Heart left ventricle (tissue), 16 donors: ENCODE data around the gene FAM83C. TPM values are rescaled to one million over a fixed set of nuclear protein-coding genes. Genes with fewer than 3 reads are reported as not detected.
A peak's percentile ranks its signal among the peaks of the same experiment; 100 is the strongest.

Experiments
- ATAC-seq, 4 donors: fragments of 200-7000 bp; cut with Tn5 transposase; one replicate each; pipeline ENCODE4 v1.9.1; 2020 to 2022; ENCODE audit warnings: moderate library complexity in 4 of 4, mild to moderate bottlenecking in 3 of 4, moderate number of reproducible peaks in 1 of 4
- DNase-seq, 5 donors: peaks; one replicate each; pipeline ENCODE4 v3.0.0-alpha.2; 2020
- H3K27ac ChIP-seq, 12 donors: fragments of 200-600 bp; sonication (generic) in 4 of 12; one replicate each; pipeline versions ENCODE4 v1.5.0 to v1.8.0; 2016 to 2022; ENCODE audit warnings: mild to moderate bottlenecking in 2 of 12
- H3K27me3 ChIP-seq, 9 donors: fragments of 200-600 bp; sonication (generic) in 2 of 9; one replicate each; pipeline versions ENCODE4 v1.5.1 to v1.8.0; 2016 to 2022; ENCODE audit warnings: mild to moderate bottlenecking in 3 of 9
- H3K36me3 ChIP-seq, 9 donors: fragments of 200-600 bp; sonication (generic) in 2 of 9; one replicate each; pipeline versions ENCODE4 v1.5.0 to v1.8.0; 2018 to 2022; ENCODE audit warnings: mild to moderate bottlenecking in 2 of 9
- H3K4me1 ChIP-seq, 12 donors: fragments of 200-600 bp; sonication (generic) in 4 of 12; one replicate each; pipeline versions ENCODE4 v1.5.0 to v1.8.0; 2016 to 2022; ENCODE audit warnings: mild to moderate bottlenecking in 3 of 12
- H3K4me3 ChIP-seq, 12 donors: fragments of 200-600 bp; sonication (generic) in 4 of 12; one replicate each; pipeline versions ENCODE4 v1.5.0 to v1.8.0; 2017 to 2022; ENCODE audit warnings: mild to moderate bottlenecking in 9 of 12, moderate library complexity in 4 of 12
- H3K9me3 ChIP-seq, 12 donors: fragments of 200-600 bp; sonication (generic) in 4 of 12; one replicate each; pipeline versions ENCODE4 v1.5.0 to v1.8.0; 2016 to 2022; ENCODE audit warnings: mild to moderate bottlenecking in 1 of 12
- CTCF ChIP-seq, 12 donors: fragments of 200-600 bp; sonication (generic) in 4 of 12; IDR thresholded peaks; one replicate each; pipeline versions ENCODE4 v1.5.0 to v1.8.0; 2018 to 2022; ENCODE audit warnings: antibody characterized with exemption in 12 of 12, mild to moderate bottlenecking in 5 of 12
- POLR2A ChIP-seq, 2 donors: fragments of 450-650 bp; IDR thresholded peaks; one replicate each; pipeline ENCODE4 v1.6.1; 2017; ENCODE audit warnings: antibody characterized with exemption in 2 of 2, mild to moderate bottlenecking in 2 of 2, moderate library complexity in 2 of 2
- WGBS, 4 donors: extraction: QIAGEN DNeasy Blood & Tissue Kit in 2 of 4; methylation state at CpG; one replicate each; pipeline versions ENCODE4 v1.1.5 to v1.1.7; 2013 to 2018; 5-methylcytosine and 5-hydroxymethylcytosine counted together
- intact Hi-C, 10 donors: fragments of 100-400 bp; cut with DNase I; formaldehyde crosslinking; loops; one replicate each; pipeline versions ENCODE4 v1.11.1 to v1.14.2; 2022
- polyA plus RNA-seq, 2 donors: library from polyadenylated mRNA; stranded (reverse); fragments of 200-250 nt; gene quantifications; one replicate each; pipeline ENCODE4 v1.2.3, GENCODE V29; 2013
- total RNA-seq, 9 donors: library from RNA; depleted of rRNA in 2 of 9; stranded (reverse); fragments of >200 nt in 2 of 9; fragmentation: NEBNext Ultra II Directional in 3 of 9; extraction: Animal tissue kit (Norgen Biotek cat#: 25700) in 3 of 9; gene quantifications; one replicate each; pipeline versions ENCODE4 v1.1.0 to v1.2.4, GENCODE V29; 2016 to 2023
- donor health status: ischemic (EF 13 %, LVEDD 7.1; RV severe dilation, severe dysfunction).
- donor health status: healthy with polysubstance abuse.
- donor health status: DM: no; HTN: yes; CAD: no.
- donor health status: DM: no; HTN: no; CAD: no.
- donor health status: ischemic (EF 25% LVEDD 6.9; RV normal size, moderate dysfunction).
- donor health status: ischemic (EF 25% LVEDD 5.7; RV mildly dilated, moderate dysfunction).
- donor health status: healthy.
- donor health status: DM: yes; HTN: yes; CAD: no.
- donor health status: ischemic (EF 35%, LVEDD 5.7; RV mildly dilated, moderate dysfunction).
- donor health status: nonischemic (EF 11% LVEDD 7.7; RV severe dilation, severe dysfunction).
- donor health status: DM: yes; HTN: yes; CAD: no.
- donor health status: PGD.
- donor health status: ischemic (EF 29% LVEDD 5.4; RV normal size, mild dysfunction).
- donor health status: nonischemic (EF 23%, LVEDD 6.1; RV moderate dilation, normal function).

FAM83C gene
- total and polyA plus RNA-seq, 11 donors, result not detected

DNA sequence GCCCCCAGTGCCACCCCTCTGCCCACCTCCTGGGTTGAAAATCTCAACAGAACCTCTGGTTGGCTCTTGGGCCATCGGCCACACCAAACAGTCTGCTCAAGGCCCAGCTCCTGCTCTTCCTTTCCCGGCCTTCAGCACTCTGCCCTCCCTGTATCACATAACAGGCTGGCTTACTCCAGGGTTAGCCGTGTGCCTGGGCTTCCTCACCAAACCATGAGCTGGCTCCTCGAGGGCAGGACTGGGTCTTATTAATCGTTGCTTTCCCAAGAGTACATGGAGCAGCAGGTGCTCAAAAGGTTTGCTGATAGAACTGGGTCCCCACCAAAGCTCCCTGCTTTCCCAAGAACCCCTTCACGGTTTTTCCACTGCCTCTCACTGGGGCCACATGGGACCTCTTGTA, 12.7 kb upstream of the FAM83C start:
- H3K4me1 ChIP-seq, result peaks cover 0 to 36% (median 18%) of the 10 kb centered on the region in 12 donors
- DNase-seq (no peak), ATAC-seq (no peak)
- no peak for TF ChIP-seq CTCF (IDR thresholded peaks at IDR 0.05)
- no peak for TF ChIP-seq POLR2A (IDR thresholded peaks at IDR 0.05)
- no peaks in the 10 kb centered on the region for H3K27me3 ChIP-seq
- no peak overlapping the region for H3K4me3 ChIP-seq
- H3K9me3 ChIP-seq, result no peaks in the 10 kb centered on the region
- WGBS, 4 donors, result 88 to 93% (median 90%) methylated on average over 6 of the region's 6 CpGs
- peak overlapping the region in 1 of 12 donors; percentile 48 for H3K27ac ChIP-seq
- intact Hi-C loops, result loop anchor here in 9 of 10 donors (1.0 to 5.0 kb wide), 7 partner anchors 37 to 142 kb away; partner anchors contain the start of gene GDF5 (in 6 of the 9)
- peaks cover 0 to 21% (median 8%) of the 10 kb centered on the region in 9 donors for H3K36me3 ChIP-seq

- WGBS, 4 donors, result 15 to 47% (median 35%) methylated on average over 13 to 18 of the region's 18 CpGs
- Histone ChIP-seq H3K27ac (no peak overlapping the region), H3K36me3 (peaks cover 0 to 18% (median 8%) of the 10 kb centered on the region in 9 donors), H3K9me3 (no peaks in the 10 kb centered on the region), H3K4me1 (peaks cover 0 to 36% (median 18%) of the 10 kb centered on the region in 12 donors), H3K4me3 (no peak overlapping the region), H3K27me3 (no peaks in the 10 kb centered on the region)
- peak; percentile 82 to 94 (median 88) for TF ChIP-seq CTCF (IDR thresholded peaks at IDR 0.05)
- TF ChIP-seq POLR2A (IDR thresholded peaks at IDR 0.05), result no peak
- peak; percentile 70 to 79 (median 78) for DNase-seq
- intact Hi-C loops, result loop anchor here (1.0 to 5.0 kb wide), 5 partner anchors 133 to 143 kb away; partner anchors contain the start of gene GDF5 (in 6 of the 10)
- peak in 3 of 4 donors; percentile 52 to 57 (median 54) for ATAC-seq
These were observed 11.7 kb upstream of the FAM83C start for GRCh38 chr20:35303735-35304491.

- 69 to 80% (median 74%) methylated on average over 10 to 11 of the region's 11 CpGs for WGBS, 4 donors
- intact Hi-C loops, result loop anchor here in 4 of 10 donors (2.0 to 5.0 kb wide), 2 partner anchors 135 to 144 kb away; partner anchors contain the start of gene GDF5 (in 1 of the 4)
These were observed 11.1 kb upstream of the FAM83C start for GRCh38 chr20:35303382-35303734.

More at GRCh38 chr20:35303382-35303734, 11.1 kb upstream of the FAM83C start:
- Histone ChIP-seq H3K4me3 (no peak overlapping the region), H3K9me3 (no peaks in the 10 kb centered on the region), H3K36me3 (peaks cover 0 to 18% (median 8%) of the 10 kb centered on the region in 9 donors), H3K27me3 (no peaks in the 10 kb centered on the region), H3K27ac (peak overlapping the region in 1 of 12 donors; percentile 38), H3K4me1 (peaks cover 0 to 33% (median 15%) of the 10 kb centered on the region in 12 donors)
- no peak for TF ChIP-seq CTCF (IDR thresholded peaks at IDR 0.05)
- no peak for DNase-seq
- ATAC-seq, result no peak
